ENCODE data around the gene EHD1. TPM values are rescaled to one million over a fixed set of nuclear protein-coding genes. Genes with fewer than 3 reads are reported as not detected.

EHD1 gene
- total RNA-seq, 4 donors from 2014 or later = 47.8 to 85.4 (median 76.8) TPM

- DNase-seq (ENCODE audit: low spot score in 2 of 2) = no peak
- Histone ChIP-seq H3K4me1 (peaks cover 6% of the 10 kb centered on the region), H3K9me3 (no peaks in the 10 kb centered on the region), H3K27ac (no peak overlapping the region), H3K36me3 (no peaks in the 10 kb centered on the region), H3K4me3 (no peak overlapping the region), H3K27me3 (no peaks in the 10 kb centered on the region)
- WGBS = 62% methylated on average over 7 of the region's 7 CpGs
- TF ChIP-seq POLR2A (IDR thresholded peaks at IDR 0.05) = no peak
- TF ChIP-seq CTCF (IDR thresholded peaks at IDR 0.05) = no peak
- no peak for TF ChIP-seq EP300 (IDR thresholded peaks at IDR 0.05)
- TF ChIP-seq POLR2AphosphoS5 (IDR thresholded peaks at IDR 0.05) = no peak
These were observed 63.7 kb downstream of the EHD1 start for GRCh38 chr11:64814712-64815187.

- H3K27me3 ChIP-seq = no peaks in the 10 kb centered on the region
- H3K9me3 ChIP-seq = no peaks in the 10 kb centered on the region
- H3K27ac ChIP-seq = no peak overlapping the region
- H3K4me3 ChIP-seq = no peak overlapping the region
- H3K36me3 ChIP-seq = no peaks in the 10 kb centered on the region
- 88% methylated on average over 5 of the region's 5 CpGs for WGBS
- TF ChIP-seq EP300 (IDR thresholded peaks at IDR 0.05) = no peak
- no peak for TF ChIP-seq POLR2A (IDR thresholded peaks at IDR 0.05)
- no peak for TF ChIP-seq CTCF (IDR thresholded peaks at IDR 0.05)
- no peak for TF ChIP-seq POLR2AphosphoS5 (IDR thresholded peaks at IDR 0.05)
- peaks cover 15% of the 10 kb centered on the region for H3K4me1 ChIP-seq
- no peak for DNase-seq (ENCODE audit: low spot score in 2 of 2)
These were observed 64.6 kb downstream of the EHD1 start for GRCh38 chr11:64813826-64814225.

- Histone ChIP-seq H3K4me3 (peak overlapping the region; percentile 70), H3K4me1 (peaks cover 15% of the 10 kb centered on the region), H3K27me3 (no peaks in the 10 kb centered on the region), H3K36me3 (peaks cover 21% of the 10 kb centered on the region), H3K9me3 (no peaks in the 10 kb centered on the region), H3K27ac (no peak overlapping the region)
- no peak for TF ChIP-seq POLR2A (IDR thresholded peaks at IDR 0.05)
- 52% methylated on average over 17 of the region's 17 CpGs for WGBS
- no peak for DNase-seq (ENCODE audit: low spot score in 2 of 2)
These were observed 67.5 kb downstream of the EHD1 start for GRCh38 chr11:64810891-64811272.

- H3K27ac ChIP-seq = peak within 1 kb of the TSS; percentile 42
- peaks cover 15% of the 10 kb centered on the region for H3K4me1 ChIP-seq
- no peaks in the 10 kb centered on the region for H3K9me3 ChIP-seq
- H3K27me3 ChIP-seq = no peaks in the 10 kb centered on the region
- H3K36me3 ChIP-seq = peaks cover 23% of the 10 kb centered on the region
- peak within 1 kb of the TSS; percentile 70 for H3K4me3 ChIP-seq
- DNase-seq (ENCODE audit: low spot score in 2 of 2) = peak; percentile 97
- TF ChIP-seq EP300 (IDR thresholded peaks at IDR 0.05) = no peak
- peak in 1 of 3 donors; percentile 73 for TF ChIP-seq POLR2AphosphoS5 (IDR thresholded peaks at IDR 0.05)
- WGBS = under 1% methylated on average over 26 of the region's 46 CpGs
These were observed 68.0 kb downstream of the EHD1 start, which contains the start of gene MEN1 for GRCh38 chr11:64810271-64810890. MEN1 (minus strand) TSS chr11:64810551; CDS start chr11:64810109, 442 bp downstream.

GRCh38 chr11:64809781-64810241 is 68.6 kb downstream of the EHD1 start:
- 10% methylated on average over 12 of the region's 44 CpGs for WGBS
- TF ChIP-seq EP300 (IDR thresholded peaks at IDR 0.05) (no peak), CTCF (IDR thresholded peaks at IDR 0.05) (no peak), POLR2AphosphoS5 (IDR thresholded peaks at IDR 0.05) (no peak), POLR2A (IDR thresholded peaks at IDR 0.05) (no peak)

GRCh38 chr11:64805481-64805880 is 72.9 kb downstream of the EHD1 start:
- H3K4me3 ChIP-seq = no peak overlapping the region
- TF ChIP-seq EP300 (IDR thresholded peaks at IDR 0.05) (no peak), POLR2AphosphoS5 (IDR thresholded peaks at IDR 0.05) (no peak), CTCF (IDR thresholded peaks at IDR 0.05) (no peak), POLR2A (IDR thresholded peaks at IDR 0.05) (no peak)
- H3K9me3 ChIP-seq = no peaks in the 10 kb centered on the region
- 95% methylated on average over 9 of the region's 9 CpGs for WGBS
- peaks cover 37% of the 10 kb centered on the region for H3K4me1 ChIP-seq
- DNase-seq (ENCODE audit: low spot score in 2 of 2) = no peak
- no peak overlapping the region for H3K27ac ChIP-seq
- H3K27me3 ChIP-seq = no peaks in the 10 kb centered on the region
- peaks cover 23% of the 10 kb centered on the region for H3K36me3 ChIP-seq

More at GRCh38 chr11:64809781-64810241, 68.6 kb downstream of the EHD1 start:
- Histone ChIP-seq H3K27ac (peak overlapping the region; percentile 42), H3K36me3 (peaks cover 23% of the 10 kb centered on the region), H3K4me3 (peak overlapping the region; percentile 70), H3K4me1 (peaks cover 15% of the 10 kb centered on the region), H3K9me3 (no peaks in the 10 kb centered on the region), H3K27me3 (no peaks in the 10 kb centered on the region)
- DNase-seq (ENCODE audit: low spot score in 2 of 2) = no peak
